Natural killer cell (primary cell): Measurements from ENCODE around the gene IL13RA2. TPM values are rescaled to one million over a fixed set of nuclear protein-coding genes. Genes with fewer than 3 reads are reported as not detected.

ENCODE experiments used
- ATAC-seq, 3 donors: fragments of 150-1000 bp in 2 of 3; fragments of 200-7000 bp in 1 of 3; cut with Tn5 transposase; 1 replicate in 1 of 3; 2 replicates in 2 of 3; pipeline ENCODE4 v1.10.0; 2021; ENCODE audit warnings: mild to moderate bottlenecking in 2 of 3, moderate library complexity in 2 of 3
- DNase-seq, 2 donors: peaks; one replicate each; pipeline versions ENCODE4 v3.0.0 to v3.0.0-alpha.2; 2013 to 2021; ENCODE audit warnings: mixed read lengths in 1 of 2
- H3K27ac ChIP-seq: one replicate; pipeline ENCODE4 v1.5.1; 2013; ENCODE audit warnings: mild to moderate bottlenecking, low read length
- H3K27me3 ChIP-seq: one replicate; pipeline ENCODE4 v1.6.1; 2013; ENCODE audit warnings: low read length; ENCODE audit not compliant: control insufficient read depth, insufficient read depth
- H3K36me3 ChIP-seq: one replicate; pipeline ENCODE4 v1.6.1; 2013; ENCODE audit warnings: low read length; ENCODE audit not compliant: control insufficient read depth, insufficient read depth
- H3K4me1 ChIP-seq: one replicate; pipeline ENCODE4 v1.6.1; 2013; ENCODE audit warnings: low read length; ENCODE audit not compliant: control insufficient read depth, insufficient read depth
- H3K4me3 ChIP-seq: one replicate; pipeline ENCODE4 v1.5.1; 2013; ENCODE audit warnings: low read length
- H3K9me3 ChIP-seq: one replicate; pipeline ENCODE4 v1.6.1; 2013; ENCODE audit warnings: low read length; ENCODE audit not compliant: control insufficient read depth, insufficient read depth
- H3K27ac Mint-ChIP-seq, 2 donors: one replicate each; pipeline ENCODE4 v1.8.0; 2022; ENCODE audit warnings: mild to moderate bottlenecking in 2 of 2, mixed read lengths in 2 of 2, moderate library complexity in 1 of 2
- H3K27me3 Mint-ChIP-seq, 2 donors: one replicate each; pipeline ENCODE4 v1.8.0; 2022; ENCODE audit warnings: low read depth in 2 of 2, mixed read lengths in 2 of 2
- H3K36me3 Mint-ChIP-seq: one replicate; pipeline ENCODE4 v1.8.0; 2022; ENCODE audit warnings: mixed read lengths
- H3K4me1 Mint-ChIP-seq, 2 donors: one replicate each; pipeline ENCODE4 v1.8.0; 2022; ENCODE audit warnings: mixed read lengths in 2 of 2
- H3K4me3 Mint-ChIP-seq: one replicate; pipeline ENCODE4 v1.8.0; 2022; ENCODE audit warnings: mild to moderate bottlenecking, moderate library complexity, mixed read lengths
- H3K9me3 Mint-ChIP-seq, 2 donors: one replicate each; pipeline ENCODE4 v1.8.0; 2022; ENCODE audit warnings: mixed read lengths in 2 of 2
- whole genome bisulfite sequencing: methylation state at CpG from one replicate; pipeline ENCODE4 v1.1.7; 2013; ENCODE audit warnings: missing lambda C conversion rate; ENCODE audit not compliant: insufficient coverage; 5-methylcytosine and 5-hydroxymethylcytosine counted together
- intact Hi-C: fragments of 100-400 bp; cut with micrococcal nuclease; formaldehyde crosslinking; loops from one replicate; pipeline ENCODE4 v1.14.2; 2022
- total RNA-seq, 4 donors: library from RNA; stranded (reverse); fragments of 120-200 nt in 1 of 4; gene quantifications; one replicate each; pipeline versions ENCODE4 v1.2.3 to v1.2.4, GENCODE V29; 2013 to 2022
- TF ChIP-seq, protein P1 (sequence below): fragments of 200-600 bp; IDR thresholded peaks from one replicate; pipeline ENCODE4 v1.8.0; 2022; ENCODE audit warnings: antibody characterized with exemption

The IL13RA2 gene
- total RNA-seq, 3 donors from 2014 or later (not counting 1 experiment from before 2014, with no cell fraction given), result not detected

DNA sequence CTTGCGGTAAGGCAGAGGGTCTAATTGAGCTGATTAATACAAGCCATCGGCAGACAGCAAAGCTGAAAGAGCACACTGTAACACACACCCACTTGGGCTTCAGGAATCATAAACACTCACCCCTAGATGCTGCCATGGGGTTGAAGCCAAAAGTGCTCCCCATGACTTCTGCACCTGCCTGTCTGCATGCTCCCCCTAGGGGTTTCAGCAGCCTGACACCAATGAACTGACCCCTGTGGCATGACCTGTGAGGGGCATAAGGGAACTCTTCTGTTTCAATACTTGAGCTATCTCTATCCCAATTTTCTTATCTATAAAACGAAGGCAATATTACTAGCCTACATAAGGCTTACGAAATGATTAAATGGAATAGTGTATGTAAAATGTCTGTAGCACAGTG, 23.0 kb upstream of the IL13RA2 start:
- H3K4me3 Mint-ChIP-seq, result no peak overlapping the region
- H3K27ac ChIP-seq, result no peak overlapping the region
- intact Hi-C loops, result no loop called here
- peaks cover 0 to 2% of the 10 kb centered on the region in 2 donors for H3K9me3 Mint-ChIP-seq
- DNase-seq (no peak), ATAC-seq (no peak)
- 94% methylated on average over 2 of the region's 4 CpGs for WGBS
- H3K36me3 ChIP-seq, result no peaks in the 10 kb centered on the region
- H3K4me3 ChIP-seq, result no peak overlapping the region
- no peaks in the 10 kb centered on the region for H3K9me3 ChIP-seq
- H3K4me1 ChIP-seq, result no peaks in the 10 kb centered on the region
- peaks cover 5% of the 10 kb centered on the region in 2 donors for H3K4me1 Mint-ChIP-seq
- TF ChIP-seq, protein P1, sequence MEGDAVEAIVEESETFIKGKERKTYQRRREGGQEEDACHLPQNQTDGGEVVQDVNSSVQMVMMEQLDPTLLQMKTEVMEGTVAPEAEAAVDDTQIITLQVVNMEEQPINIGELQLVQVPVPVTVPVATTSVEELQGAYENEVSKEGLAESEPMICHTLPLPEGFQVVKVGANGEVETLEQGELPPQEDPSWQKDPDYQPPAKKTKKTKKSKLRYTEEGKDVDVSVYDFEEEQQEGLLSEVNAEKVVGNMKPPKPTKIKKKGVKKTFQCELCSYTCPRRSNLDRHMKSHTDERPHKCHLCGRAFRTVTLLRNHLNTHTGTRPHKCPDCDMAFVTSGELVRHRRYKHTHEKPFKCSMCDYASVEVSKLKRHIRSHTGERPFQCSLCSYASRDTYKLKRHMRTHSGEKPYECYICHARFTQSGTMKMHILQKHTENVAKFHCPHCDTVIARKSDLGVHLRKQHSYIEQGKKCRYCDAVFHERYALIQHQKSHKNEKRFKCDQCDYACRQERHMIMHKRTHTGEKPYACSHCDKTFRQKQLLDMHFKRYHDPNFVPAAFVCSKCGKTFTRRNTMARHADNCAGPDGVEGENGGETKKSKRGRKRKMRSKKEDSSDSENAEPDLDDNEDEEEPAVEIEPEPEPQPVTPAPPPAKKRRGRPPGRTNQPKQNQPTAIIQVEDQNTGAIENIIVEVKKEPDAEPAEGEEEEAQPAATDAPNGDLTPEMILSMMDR, result no peak
- H3K27me3 ChIP-seq, result no peaks in the 10 kb centered on the region
- no peaks in the 10 kb centered on the region for H3K27me3 Mint-ChIP-seq
- H3K36me3 Mint-ChIP-seq, result no peaks in the 10 kb centered on the region
- H3K27ac Mint-ChIP-seq, result no peak overlapping the region

DNA sequence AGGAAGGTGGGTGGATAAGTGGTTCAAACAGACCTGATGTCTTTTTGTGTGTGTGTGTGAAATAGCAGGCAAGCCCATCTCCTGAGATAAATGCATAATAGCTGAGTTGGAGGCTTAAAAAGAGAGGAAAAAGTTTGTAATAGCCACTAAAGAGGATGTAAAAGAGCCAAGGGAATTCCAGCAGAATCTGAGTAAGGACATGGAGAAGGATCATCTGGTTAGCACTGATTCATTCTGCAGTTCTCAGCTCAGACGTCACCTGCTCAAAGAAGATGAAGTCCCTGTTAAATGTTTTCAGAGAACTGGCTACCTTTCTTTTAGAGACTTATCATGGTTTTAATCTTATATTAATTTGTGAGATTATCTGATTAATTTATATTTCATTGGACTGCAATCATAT, 21.0 kb upstream of the IL13RA2 start:
- Histone ChIP-seq H3K27me3 (no peaks in the 10 kb centered on the region), H3K27ac (no peak overlapping the region), H3K36me3 (no peaks in the 10 kb centered on the region), H3K4me3 (no peak overlapping the region), H3K9me3 (no peaks in the 10 kb centered on the region), H3K4me1 (no peaks in the 10 kb centered on the region)
- no peak overlapping the region for H3K27ac Mint-ChIP-seq
- TF ChIP-seq, protein P1, result no peak
- no peaks in the 10 kb centered on the region for H3K36me3 Mint-ChIP-seq
- no CpG with 5 or more reads among the region's 1 CpG for WGBS
- no peaks in the 10 kb centered on the region for H3K27me3 Mint-ChIP-seq
- ATAC-seq, result no peak
- intact Hi-C loops, result no loop called here
- no peaks in the 10 kb centered on the region for H3K4me1 Mint-ChIP-seq
- H3K4me3 Mint-ChIP-seq, result no peak overlapping the region
- peaks cover 0 to 2% of the 10 kb centered on the region in 2 donors for H3K9me3 Mint-ChIP-seq
- DNase-seq, result no peak

DNA sequence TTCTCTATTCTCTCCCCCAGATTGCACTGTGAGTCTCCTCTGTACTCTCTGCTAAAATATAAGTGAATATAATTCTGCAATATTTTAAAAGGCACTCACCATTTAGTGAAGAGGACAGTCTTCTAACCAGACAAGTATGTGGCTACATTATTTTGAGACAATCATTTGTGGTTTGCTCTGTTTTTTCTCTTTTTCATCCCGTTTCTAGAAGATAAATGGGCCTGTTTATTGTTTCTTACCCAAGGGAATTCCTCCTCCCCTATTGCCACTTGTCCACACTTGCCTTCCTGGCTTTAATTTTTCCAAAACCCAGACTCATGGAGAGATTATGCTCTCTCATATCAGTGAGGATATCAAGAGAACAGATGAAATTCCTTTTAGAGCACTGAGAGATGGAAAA, 18.6 kb upstream of the IL13RA2 start:
- Mint-ChIP-seq H3K9me3 (peaks cover 0 to 2% of the 10 kb centered on the region in 2 donors), H3K4me3 (no peak overlapping the region), H3K36me3 (no peaks in the 10 kb centered on the region), H3K27ac (no peak overlapping the region), H3K27me3 (no peaks in the 10 kb centered on the region), H3K4me1 (no peaks in the 10 kb centered on the region)
- DNase-seq (no peak), ATAC-seq (no peak)
- Histone ChIP-seq H3K27ac (no peak overlapping the region), H3K4me1 (no peaks in the 10 kb centered on the region), H3K27me3 (no peaks in the 10 kb centered on the region), H3K9me3 (no peaks in the 10 kb centered on the region), H3K4me3 (no peak overlapping the region), H3K36me3 (no peaks in the 10 kb centered on the region)
- no CpG with 5 or more reads among the region's 1 CpG for WGBS
- TF ChIP-seq, protein P1, result no peak
- intact Hi-C loops, result no loop called here

DNA sequence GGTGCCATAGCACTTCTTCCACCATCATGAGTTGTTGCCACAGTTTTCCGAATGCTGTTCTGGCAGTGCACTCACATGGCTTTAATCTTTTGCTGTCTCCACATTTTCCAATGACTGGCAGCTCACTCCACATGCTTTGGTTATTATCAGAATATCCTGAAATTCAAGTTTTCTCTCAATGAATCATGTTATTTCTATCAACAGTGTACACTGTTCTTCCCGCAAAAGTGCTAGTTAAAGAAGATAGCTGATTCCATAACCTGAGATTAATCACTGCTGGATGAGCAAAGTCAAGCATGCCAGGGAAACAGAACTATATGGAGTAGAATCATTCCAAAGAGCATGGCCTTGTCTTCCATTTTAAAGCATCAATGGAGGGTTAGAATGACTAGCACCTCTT, 14.6 kb upstream of the IL13RA2 start:
- Mint-ChIP-seq H3K27ac (no peak overlapping the region), H3K27me3 (no peaks in the 10 kb centered on the region), H3K36me3 (no peaks in the 10 kb centered on the region), H3K4me3 (no peak overlapping the region), H3K9me3 (peaks cover 0 to 2% of the 10 kb centered on the region in 2 donors), H3K4me1 (no peaks in the 10 kb centered on the region)
- 86% methylated on average over 1 of the region's 2 CpGs for WGBS
- Histone ChIP-seq H3K4me3 (no peak overlapping the region), H3K36me3 (no peaks in the 10 kb centered on the region), H3K9me3 (no peaks in the 10 kb centered on the region), H3K4me1 (no peaks in the 10 kb centered on the region), H3K27me3 (no peaks in the 10 kb centered on the region), H3K27ac (no peak overlapping the region)
- no peak for ATAC-seq
- no peak for DNase-seq
- TF ChIP-seq, protein P1, result no peak
- intact Hi-C loops, result no loop called here
